Nucleus accumbens (tissue), 56 donors: ENCODE measurements around the gene TUBB1.

Experiments used
- DNase-seq, 56 donors: peaks; one replicate each; lab custom pipeline; 2025; lab: John Stamatoyannopoulos, UW

TUBB1 gene

DNA sequence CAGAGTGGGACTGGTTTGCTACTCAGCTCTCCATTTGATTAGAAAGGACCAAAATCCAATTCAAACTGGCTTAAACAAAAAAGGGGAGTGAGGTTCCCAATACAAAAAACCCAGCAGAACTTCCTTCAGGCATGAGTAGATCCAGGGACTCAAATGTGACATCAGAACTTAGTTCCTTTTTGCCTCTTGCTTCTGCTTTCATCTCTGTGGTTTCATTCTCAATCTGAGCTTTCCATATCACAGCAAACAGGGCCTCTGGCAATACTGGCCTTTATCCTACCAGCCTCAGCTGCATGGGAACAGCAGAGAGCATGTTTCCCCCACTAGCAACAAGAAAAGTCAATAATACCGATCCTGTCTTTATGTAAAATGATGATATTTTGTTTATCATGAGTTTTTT is 52.0 kb downstream of the TUBB1 start:
- no peak for DNase-seq

DNA sequence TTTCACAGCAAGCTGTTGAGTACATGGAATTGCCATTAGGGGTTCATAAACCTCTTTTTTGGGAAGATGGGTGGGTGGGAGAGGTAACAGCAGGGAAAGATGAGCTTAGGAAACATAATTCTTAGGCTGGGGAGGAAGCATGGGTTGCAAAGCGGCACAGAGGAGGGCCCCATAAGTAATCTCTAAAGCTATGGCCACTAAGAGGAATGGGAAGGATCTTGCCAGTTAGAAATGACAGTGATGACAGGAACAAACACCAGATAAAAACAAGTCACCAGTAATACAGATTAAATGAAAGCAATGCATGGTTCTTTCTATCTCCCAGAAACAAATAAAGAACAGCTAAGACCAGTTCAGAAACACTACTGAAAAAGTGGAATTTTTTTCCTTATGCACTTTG is 54.4 kb downstream of the TUBB1 start:
- DNase-seq = no peak

DNA sequence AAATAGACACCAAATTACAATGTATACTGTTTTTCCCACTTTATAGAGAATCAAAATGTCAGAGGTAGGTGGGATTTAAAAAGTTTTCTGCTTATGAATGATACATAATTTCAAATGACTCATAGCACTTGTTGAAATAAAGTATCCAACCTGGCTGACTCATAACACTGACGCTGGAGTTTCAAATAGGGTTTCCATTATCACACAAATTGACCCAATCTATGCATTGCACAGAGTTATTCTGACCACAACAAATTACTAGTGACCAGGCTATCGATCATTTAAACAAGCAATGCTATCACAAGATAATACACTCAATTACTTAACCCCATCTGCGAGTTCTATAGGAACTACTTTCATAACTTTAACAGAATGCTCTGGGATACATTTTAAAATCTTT is 55.2 kb downstream of the TUBB1 start:
- no peak for DNase-seq

DNA sequence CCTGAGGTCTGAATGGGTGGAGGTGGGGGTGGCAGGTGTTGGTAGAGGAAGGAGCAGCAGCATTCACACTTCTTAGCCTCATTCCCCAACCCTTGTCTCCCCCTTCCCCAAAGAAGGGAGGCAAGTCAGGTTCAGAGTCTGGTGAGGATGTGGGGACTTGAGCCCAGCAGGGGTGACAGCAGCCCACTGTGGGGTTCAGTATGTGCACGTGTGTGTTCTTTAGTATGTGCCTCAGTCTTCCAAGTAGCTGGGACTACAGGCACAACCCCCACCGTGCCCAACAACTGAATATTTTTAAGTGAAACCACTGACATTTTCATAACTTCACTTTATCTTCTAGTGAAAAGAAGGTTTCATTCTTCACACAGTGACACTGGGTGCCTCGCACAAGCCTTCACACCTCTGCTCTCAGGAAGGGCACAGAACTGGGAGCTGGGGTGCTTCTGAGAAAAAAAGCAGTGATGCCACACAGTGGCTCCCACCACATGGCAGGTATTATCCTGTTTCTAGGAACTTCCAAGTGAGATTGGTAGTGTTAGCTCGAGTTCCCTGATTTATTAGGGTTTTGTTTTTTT is 56.8 kb downstream of the TUBB1 start:
- no peak for DNase-seq
